HG03139 (cell line): ENCODE results near the gene USP6NL.

Experiments
- ATAC-seq: cut with Tn5 transposase; IDR thresholded peaks from one replicate; pipeline ENCODE4 v1.9.1; 2021; ENCODE audit not compliant: unreplicated experiment

USP6NL gene

DNA sequence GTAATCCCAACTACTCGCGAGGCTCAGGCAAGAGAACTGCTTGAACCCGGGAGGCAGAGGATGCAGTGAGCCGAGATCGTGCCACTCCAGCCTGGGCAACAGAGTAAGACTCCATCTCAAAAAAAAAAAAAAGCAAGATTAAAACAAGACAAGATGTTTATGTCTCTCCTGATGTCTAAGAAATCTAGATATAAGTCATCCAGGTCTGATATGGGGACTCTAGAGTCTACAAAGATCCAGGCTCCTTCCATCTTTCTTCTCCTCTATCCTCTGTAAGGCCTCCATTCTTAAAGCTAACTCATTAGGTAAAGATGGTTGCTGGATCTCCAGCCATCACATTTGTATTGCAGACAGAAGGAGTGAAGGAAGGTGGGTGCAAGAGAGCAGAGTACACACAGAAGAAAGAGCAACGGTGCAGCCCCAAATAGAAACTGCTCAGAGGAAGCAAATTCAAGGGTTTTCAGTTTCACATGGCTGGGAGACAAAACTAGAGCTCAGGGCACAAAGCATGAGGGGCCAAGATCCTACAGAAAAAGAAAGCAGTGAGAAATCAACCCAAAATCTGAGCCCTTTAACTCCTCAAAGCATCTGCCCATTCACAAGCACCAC is 57.6 kb downstream of the USP6NL start:
- peak; percentile 78 for ATAC-seq

DNA sequence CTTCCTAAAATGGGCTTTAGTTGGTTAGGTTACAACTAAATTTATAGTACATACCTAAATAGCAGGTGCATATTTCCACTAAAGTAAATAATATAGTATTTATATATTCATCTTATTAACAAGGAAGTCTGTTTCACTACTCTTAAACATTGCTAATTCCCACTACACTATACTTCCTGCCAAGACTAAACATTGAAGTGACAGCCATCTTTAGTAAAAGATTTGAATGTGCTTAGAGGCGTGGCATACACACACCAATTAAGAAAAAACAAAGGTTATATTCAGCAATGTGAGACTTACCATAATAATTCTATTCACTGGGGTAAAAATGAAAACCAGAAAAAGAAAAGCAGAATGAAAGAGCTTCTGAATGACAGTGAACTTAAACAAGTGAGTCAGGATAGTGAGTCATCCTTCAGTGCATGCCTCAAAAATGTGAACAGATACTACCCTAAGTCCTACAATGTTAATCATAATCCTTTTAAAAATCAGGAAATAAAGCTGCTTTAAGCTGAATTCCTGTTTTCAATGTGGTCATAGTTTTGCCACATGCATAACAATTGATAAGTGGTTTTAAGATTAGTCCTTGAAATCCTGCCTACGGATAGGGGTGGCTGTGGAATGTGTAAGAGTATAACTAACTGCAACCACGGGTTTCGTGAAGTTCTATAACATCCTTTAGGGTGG is 59.4 kb downstream of the USP6NL start:
- ATAC-seq, result no peak

GRCh38 chr10:11551104-11551503 is 60.3 kb downstream of the USP6NL start:
- ATAC-seq, result no peak

GRCh38 chr10:11548768-11549099 is 62.7 kb downstream of the USP6NL start:
- no peak for ATAC-seq

GRCh38 chr10:11548065-11548767 is 63.2 kb downstream of the USP6NL start:
- no peak for ATAC-seq

DNA sequence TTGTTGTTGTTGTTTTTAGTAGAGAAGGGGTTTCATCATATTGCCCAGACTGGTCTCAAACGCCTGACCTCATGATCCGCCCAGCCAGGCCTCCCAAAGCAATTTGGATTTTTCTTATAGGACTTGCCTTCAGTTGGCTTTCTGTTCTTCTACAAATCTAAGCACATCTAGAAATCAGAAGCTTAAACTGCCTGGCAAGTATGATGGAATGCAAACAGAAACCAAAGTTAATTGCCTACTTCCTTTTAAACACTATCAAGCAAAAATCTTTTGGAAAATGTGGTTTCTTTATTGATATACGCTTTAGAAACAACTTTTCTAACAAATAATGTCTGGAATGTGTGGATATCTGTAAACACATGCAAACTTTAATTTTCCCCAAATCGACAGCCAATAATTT is 64.9 kb downstream of the USP6NL start:
- no peak for ATAC-seq

- ATAC-seq, result no peak
Observed at GRCh38 chr10:11541296-11541695, 70.2 kb downstream of the USP6NL start.

- no peak for ATAC-seq
Observed at GRCh38 chr10:11539191-11539868, 72.1 kb downstream of the USP6NL start.

DNA sequence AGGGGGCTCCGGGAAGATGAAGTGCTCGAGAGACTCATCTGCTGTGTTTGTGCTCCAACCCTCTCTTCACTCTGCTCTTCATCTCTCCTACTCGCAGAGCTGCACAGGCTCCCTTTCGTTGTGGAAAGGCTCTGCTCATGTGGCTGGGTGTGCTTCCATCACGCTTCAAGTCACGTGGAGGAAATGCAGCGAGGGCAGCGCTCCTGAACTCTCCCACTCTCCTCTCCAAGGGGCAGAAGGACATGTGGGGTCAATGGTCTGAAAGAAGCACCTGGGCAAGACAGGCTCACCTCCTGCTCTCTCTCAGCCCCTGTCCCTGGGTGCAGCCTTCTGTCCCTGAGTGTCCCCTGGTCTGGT is 72.6 kb downstream of the USP6NL start:
- ATAC-seq, result no peak

- no peak for ATAC-seq
Observed at GRCh38 chr10:11536228-11536627, 75.2 kb downstream of the USP6NL start.

DNA sequence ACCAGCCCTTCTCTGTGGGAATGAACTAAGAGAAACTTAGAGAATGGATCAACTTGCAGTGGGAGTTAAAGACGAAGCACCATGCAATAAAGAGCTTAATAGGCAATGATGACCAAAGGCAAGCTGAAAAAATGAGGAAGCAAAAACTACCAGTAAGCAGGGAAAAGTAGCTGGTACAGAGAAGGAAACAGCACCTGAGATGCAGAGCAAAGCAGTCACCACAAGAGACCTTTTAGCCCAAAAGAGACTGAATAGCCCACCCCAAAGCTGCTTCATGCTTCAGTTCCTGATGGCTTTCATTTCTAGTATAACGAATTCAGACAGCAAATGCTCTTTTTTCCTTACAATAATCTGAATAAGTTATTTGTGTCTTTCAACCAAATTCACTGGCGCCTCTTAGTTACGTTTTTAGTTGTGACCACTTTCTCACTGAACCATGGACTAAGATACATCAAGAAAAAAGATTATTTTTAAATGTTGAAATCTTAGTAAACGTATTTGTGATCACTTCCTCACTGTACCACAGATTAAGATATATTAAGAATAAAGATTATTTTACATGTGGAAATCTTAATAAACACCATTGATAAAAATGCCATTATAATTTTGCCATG is 76.0 kb downstream of the USP6NL start:
- no peak for ATAC-seq

- no peak for ATAC-seq
Observed at GRCh38 chr10:11533328-11533781, 78.1 kb downstream of the USP6NL start.

DNA sequence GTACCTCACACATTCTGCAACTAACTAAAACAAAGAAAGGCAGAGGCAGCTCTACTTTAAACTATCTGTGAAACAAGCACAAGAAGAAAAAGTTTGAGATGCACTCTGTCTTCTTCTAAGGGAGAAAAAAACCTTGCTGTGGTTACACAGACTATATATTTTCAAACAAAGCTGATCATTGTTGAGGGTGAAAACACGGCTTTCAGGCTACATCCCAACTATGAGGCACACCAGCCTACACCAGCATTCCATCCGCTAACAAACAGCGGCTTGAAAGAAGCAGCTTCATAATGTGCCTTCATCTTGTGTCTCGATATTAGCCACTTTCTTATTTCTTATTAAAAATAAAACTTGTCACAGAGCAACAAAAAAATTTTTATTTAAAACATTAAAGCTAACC is 79.1 kb downstream of the USP6NL start:
- ATAC-seq, result no peak

DNA sequence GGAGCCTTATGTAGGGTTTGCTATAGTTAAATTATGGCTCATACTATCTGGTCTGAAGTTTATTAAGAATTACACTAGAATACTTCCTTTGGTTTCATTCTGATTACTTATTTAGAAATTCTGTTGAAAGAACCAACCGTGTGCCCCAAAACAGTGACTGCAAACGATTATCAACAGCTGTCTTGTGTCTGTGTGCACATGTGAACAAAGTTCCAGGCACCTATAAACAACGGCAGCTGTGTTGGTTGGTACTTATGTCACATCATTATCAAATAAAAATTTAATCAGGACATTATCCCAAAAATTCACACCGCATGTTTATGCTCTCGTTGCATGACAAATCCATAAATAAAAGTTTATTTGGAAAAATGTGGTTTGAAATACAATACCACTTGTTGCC is 80.6 kb downstream of the USP6NL start:
- ATAC-seq, result no peak

- no peak for ATAC-seq
Observed at GRCh38 chr10:11529276-11529903, 82.1 kb downstream of the USP6NL start.

- ATAC-seq, result no peak
Observed at GRCh38 chr10:11528286-11528685, 83.2 kb downstream of the USP6NL start.

DNA sequence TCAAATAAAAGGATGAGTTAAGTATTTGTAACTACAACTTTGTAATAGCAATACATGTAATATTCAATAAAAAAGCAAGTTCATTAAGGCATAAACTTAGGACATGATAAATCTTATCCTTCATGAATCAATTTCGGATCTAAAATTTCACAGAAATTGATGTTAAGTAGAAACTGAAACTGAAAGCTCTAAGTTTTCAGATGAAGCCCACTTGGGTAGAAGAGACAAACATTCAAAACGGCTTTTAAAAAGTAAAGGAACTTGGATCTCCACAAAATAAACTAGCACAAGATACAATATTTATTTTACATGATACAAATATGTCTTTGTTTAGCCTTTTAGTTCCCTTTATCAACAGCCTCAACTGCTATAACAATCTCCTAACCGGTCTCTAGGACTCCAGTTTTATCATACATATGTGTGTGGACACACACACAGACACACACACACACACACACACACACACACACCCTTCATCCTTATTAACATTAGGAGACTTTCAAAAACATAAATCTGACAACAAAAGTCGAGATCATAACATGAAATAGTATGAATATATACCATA is 83.7 kb downstream of the USP6NL start:
- no peak for ATAC-seq

DNA sequence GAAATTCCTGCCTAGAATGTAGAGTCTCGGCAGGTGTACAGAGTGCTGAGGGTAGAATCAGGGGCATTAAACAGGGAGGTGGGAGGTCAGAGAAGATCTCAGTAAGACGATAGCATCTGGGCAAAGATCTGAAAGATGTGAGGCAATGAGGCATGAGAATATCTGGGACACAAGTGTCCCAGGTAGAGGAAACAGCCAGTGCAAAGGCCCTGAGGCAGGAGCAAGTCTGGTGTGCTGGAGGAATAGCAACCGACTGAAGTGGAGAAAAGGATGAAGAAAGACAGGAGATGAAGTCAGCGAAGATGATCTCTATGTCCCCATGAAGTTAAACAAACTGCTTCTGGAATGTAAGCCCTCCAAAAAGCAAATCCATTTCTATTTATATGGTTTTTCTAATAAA is 84.4 kb downstream of the USP6NL start:
- no peak for ATAC-seq

- no peak for ATAC-seq
Observed at GRCh38 chr10:11525503-11525902, 85.9 kb downstream of the USP6NL start.

DNA sequence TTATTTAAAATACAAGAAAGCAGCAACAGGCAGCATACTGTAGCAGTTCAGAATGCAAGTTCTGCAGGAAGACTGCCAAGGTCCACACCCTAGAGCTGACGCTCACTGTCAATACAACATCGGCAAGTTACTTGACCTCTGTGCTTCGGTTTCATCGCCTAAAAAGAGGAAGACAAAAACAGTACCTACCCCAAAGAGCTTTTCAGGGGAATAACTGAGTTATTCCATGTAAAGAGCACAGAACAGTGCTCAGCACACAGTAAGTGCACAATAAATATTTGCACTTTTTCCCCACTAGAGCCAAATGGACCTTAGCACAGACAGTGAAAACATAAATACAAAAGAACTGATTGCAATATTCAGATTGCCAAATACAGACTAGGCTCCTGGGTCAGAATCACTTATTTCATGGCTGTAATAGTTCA is 88.6 kb downstream of the USP6NL start:
- no peak for ATAC-seq

DNA sequence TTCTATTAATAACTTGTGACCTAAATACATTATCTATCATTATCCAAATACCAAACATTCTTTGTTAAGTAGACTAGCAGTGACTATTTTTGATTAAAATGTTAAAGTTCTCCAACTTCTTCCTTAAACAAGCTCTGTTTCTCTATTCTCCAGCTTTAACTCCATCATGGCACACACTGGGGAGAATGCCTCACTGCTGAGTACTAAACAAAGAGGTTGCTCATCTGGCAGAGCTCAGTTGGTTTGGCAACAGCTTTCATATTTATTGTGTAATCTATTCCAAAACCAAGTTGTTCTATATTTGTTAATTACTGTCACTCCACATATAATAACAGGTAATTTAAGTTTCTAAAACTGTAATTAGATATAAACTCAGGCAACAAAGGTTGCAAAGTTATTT is 89.6 kb downstream of the USP6NL start:
- ATAC-seq, result no peak
